Stimulated activated CD8-positive, alpha-beta memory T cell treated with anti-CD3 and anti-CD28 coated beads, Interleukin-4, amount 100 ng/mL, for 48 hours (primary cell): ENCODE measurements around the gene TEX38.
"Not testable (repeated sequence)": the region's sequence is repeated elsewhere in the genome, so short reads cannot be mapped to it uniquely, and the experiment has no call there.

Experiments
- DNase-seq: peaks from one replicate; pipeline ENCODE4 v3.0.0-alpha.2; 2020

Gene TEX38

DNA sequence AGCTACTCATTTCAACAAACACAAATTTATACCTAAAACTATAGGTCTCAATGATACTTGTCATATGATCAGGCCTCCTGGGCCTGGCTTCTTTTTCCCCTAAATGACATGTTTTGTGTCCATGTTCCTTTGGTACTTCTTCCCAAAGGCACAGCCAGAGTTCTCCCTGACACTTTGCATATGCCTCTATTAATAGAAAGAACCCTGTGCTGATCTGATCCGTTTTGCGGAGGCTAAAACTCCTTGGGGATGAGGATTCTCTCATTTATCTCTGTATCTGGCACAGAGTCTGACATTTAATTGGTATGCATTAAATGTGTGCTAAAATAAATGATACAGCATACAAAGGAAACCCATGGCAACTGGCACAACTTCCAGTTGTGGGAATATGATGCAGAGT lies 15.0 kb upstream of the TEX38 start:
- no peak for DNase-seq

GRCh38 chr1:46657775-46658174 lies 13.9 kb upstream of the TEX38 start:
- DNase-seq = no peak

- DNase-seq = no peak
Measured at GRCh38 chr1:46659307-46659870, 12.3 kb upstream of the TEX38 start.

- DNase-seq = not testable (repeated sequence)
Measured at GRCh38 chr1:46660116-46660515, 11.5 kb upstream of the TEX38 start.

GRCh38 chr1:46662919-46663318 lies 8.7 kb upstream of the TEX38 start:
- not testable (repeated sequence) for DNase-seq

- DNase-seq = no peak
Measured at GRCh38 chr1:46665983-46666382, 5.7 kb upstream of the TEX38 start.

DNA sequence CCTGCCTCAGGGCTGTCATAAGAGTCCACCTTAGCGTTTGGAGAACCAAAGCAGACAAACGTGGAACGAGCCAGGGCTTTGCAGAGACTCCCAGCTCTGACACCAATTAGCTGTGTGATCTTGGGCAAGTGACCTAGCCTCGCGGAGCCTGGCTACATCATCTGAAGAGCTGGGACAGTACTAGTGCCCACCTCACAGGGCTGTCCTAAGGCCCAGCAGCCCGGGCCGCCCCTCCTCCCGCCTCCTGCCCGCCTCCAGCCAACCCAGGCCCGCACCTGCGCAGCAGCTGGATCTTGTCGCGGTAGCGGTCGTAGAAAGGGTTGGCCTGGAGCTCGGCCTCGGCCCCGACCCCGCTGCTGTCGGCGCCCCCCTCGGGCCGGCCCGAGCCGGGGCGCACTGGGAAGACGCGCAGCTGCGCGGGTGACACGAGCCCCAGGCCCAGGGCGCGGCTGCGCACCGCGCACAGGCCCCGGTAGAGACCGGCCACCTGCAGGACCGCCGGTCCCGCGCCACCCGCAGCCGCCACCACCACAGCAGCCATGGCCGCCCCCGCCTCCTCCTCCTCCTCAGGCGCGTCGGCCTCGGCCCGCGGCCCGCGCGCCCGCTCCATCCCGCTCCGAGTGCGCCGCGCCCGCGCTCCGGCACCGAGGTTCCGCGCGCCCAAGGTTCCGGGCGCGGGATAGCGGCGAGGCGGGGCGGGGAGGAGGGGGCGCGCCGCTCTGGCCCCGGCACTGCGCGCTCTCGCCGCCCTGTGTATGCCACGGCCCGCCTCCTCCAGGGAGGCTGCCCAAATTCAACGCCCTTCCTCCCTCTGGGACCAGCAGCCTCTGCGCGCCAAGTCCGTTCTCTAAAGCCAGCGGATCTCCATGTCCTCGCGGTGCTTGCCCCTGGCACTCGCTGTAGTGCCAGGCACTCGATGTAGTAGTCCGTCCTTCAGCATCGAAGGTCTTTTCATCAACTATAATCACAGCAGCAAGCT lies 3.6 kb upstream of the TEX38 start, which contains the start of gene ATPAF1:
Gene ATPAF1 (minus strand): TSS at position 583 of the 979 bp plus-strand sequence. CDS start 42 bp downstream, at position 541.
- peak; percentile 67 for DNase-seq

GRCh38 chr1:46670134-46670533 lies 1.5 kb upstream of the TEX38 start:
- DNase-seq = no peak

GRCh38 chr1:46672696-46673095 lies 1.0 kb downstream of the TEX38 start:
- DNase-seq = no peak

DNA sequence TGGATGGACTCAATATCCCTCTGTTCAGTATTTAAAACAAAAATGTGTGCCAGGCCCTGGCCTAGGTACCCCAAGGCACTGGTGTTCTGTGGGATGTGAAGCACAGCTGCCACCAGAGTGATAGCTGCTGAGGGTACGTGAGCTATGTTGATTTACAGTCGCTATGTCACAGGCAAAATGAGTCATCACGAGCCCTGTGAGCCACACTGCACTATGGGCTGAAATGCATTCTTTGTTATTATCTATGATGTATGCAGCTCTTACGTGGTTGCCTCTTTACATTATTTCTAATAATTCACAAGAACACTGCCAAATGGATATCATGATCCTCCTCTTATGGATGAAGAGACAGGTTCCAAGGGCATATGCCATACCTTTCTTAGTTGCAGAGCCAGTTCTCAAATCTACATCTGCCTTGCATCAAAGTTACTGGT lies 2.1 kb downstream of the TEX38 start:
- peak; percentile 33 for DNase-seq

DNA sequence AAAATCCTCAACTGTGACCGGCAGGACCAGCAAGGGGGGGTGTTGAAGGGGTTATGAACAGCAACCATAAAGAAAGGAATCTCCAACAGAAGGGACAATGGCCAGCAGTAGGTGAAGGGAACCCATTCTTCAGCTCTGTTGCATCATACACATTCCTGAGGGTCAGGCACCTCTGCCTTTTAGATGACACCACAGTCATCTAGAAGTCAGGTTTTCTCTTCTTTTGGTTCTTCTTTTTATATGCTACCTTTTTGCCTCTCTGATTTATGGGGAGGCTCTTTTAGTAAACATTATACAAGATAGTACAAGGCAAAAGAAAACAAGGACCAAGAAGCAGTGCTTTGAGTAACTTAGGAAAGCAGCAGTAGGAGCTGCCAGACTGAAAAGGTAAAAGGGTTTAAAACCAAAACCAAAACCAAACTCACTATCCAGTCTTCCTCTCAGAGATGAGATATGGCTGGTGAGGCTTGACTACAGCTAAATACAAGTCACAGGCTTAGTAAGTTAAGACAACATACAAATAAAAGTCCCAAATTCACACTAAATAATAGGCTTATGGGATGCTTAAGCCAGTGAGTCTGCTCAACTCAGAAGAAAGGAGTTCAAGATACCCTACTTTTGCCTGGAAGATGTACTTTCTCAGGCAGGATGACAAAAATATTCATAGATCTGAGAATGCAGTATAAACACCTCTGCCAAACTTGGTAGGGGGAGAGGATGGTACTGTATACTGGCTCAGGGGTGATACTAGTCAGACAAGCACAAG lies 4.1 kb downstream of the TEX38 start:
- DNase-seq = no peak

- no peak for DNase-seq
Measured at GRCh38 chr1:46676531-46676930, 4.9 kb downstream of the TEX38 start.

DNA sequence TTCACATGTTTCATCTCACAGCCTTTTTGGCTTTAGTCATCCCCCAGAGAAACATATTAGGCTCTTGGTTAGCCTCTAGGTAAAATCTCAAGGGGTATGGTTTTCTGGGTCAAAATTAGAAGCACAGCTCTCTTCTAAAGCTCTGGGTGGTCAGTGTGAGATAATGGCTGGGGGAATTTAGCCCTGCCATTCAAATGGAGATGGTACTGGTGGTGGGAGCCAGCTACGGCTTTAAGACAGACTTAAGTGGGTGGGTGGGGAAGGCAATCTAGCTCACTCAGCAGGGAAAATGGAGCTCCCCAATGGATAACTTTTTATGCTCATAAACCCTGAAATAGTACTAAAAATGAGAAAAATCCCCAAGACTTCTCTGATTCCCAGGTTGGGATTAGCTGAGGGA lies 5.7 kb downstream of the TEX38 start:
- no peak for DNase-seq

- DNase-seq = no peak
Measured at GRCh38 chr1:46679789-46680573, 8.3 kb downstream of the TEX38 start.

- no peak for DNase-seq
Measured at GRCh38 chr1:46681333-46682034, 9.8 kb downstream of the TEX38 start.

DNA sequence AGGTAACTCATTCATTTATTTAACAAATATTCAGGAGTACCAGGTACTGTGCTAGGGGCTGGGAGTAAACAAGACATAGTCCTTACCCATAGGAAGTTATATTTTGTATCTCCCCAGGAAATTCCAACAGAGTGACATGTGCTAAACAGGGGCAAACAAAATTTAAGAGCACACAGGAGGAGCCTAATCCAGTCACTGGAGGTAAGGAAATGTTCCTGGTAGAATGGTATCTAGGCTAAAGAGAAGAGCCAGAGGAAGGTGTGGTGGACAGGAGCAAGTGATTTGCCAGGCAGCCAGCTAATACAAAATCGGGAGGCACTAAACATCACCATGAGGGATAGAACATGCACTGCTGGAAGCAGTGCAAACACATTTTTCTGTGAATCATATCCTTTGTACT lies 10.4 kb downstream of the TEX38 start:
- DNase-seq = no peak

DNA sequence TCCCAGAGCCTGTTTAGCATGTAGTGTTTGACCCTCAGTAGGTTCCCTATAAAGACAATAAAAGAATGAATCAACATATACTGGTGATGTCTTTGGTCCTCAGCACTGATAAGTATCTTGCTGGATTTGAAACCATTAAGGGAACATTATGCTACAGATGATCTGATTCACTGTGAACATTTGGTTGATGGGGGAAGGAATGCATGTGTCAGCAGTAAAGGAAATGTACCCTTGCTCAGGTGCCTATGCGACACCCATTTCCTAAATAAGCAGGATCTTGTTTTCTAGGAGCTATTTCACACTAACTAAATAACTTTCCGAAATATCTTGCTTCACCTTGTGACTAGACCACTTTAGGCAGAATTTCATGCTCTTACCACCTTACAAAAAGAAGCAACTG lies 13.0 kb downstream of the TEX38 start:
- no peak for DNase-seq

DNA sequence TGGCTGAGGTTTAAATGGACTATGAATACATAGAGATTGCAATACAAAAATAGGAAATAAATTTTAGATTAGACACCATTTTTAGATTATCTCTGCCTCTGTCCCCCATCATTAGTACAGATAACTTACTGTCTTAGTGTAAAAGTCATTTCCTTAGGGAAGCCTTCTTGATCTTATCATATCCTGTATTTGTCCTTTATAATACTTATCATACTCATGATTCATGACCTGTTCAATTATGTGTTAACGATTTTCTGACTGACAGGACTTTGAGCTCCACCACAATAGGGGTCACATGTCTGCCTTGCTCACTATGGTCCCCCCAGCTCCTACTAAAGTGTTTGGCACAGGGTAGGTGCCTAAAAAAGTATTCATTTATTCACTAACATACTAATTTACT lies 14.6 kb downstream of the TEX38 start:
- DNase-seq = no peak

DNA sequence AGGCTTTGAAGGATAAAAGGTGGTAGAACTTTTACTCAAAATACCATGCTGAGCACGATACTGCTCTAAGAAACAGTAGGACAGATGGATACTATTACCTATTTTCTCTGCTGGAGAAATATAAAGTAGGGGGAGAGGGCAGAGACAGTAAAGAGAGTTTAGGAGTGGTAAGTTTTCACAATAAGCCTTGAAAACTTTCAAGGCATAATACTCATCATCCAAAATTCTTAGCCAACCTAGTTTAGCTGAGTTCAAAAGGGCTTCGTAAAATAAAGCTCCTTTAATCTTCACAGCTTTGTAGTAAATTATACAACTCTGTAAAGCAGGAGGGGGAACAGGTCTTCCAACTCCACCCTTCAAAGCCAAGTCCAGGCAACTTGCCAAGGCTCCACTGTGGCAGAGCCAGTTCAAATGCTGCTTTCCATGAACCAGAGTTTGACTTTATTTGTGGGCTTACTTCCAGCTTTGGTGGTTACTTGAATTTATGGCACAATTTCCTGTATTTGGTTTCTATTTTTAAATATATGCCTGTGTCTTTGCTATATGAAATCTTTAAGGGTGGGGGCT lies 15.5 kb downstream of the TEX38 start:
- no peak for DNase-seq

DNA sequence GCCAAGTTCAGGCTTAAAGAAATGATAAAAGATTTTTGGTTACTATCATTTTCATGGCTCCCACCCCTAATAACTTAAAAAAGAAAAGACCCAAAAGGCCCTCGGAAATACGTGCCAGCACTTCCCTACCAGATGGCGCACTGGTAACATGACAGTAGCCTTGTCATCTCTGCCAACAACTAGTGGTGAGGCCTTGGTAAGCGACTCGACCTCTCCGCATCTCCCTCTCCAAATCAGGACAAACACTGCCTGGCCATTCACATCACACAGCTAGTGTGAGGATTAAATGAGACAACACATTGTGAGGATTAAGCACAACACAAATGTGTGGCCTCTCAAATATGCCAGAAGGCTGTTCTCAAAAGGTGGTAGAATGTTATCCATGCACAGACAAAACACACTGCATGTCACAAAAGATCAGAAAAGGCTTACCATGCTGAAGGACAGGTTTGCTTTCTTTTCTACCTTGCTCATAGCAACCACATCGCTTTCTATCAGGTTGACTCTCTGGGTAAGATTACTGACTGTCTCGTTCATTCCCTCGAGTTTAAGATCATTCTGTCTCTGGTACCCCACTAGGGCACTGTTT lies 16.4 kb downstream of the TEX38 start:
- no peak for DNase-seq

DNA sequence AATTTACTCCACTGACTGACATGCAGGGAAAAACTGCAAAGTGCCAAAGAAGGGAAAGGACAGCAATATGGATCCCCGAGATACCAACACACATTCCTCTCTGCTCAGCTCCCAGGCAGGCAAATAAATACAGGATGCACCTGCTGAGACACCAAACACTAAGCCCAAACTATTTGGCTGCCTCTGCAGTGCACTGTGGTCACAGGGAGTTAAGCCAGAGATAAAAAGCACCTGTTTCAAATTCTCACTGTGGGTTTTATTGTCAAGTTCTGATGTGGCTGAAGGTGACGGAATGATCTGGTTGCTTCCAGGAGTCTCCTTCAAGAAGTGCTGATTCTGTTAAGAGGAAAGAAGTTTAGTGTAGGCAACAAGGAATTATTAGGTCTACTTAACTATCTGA lies 17.7 kb downstream of the TEX38 start:
- no peak for DNase-seq
